ENCODE measurements around the gene SETD2.

DNA sequence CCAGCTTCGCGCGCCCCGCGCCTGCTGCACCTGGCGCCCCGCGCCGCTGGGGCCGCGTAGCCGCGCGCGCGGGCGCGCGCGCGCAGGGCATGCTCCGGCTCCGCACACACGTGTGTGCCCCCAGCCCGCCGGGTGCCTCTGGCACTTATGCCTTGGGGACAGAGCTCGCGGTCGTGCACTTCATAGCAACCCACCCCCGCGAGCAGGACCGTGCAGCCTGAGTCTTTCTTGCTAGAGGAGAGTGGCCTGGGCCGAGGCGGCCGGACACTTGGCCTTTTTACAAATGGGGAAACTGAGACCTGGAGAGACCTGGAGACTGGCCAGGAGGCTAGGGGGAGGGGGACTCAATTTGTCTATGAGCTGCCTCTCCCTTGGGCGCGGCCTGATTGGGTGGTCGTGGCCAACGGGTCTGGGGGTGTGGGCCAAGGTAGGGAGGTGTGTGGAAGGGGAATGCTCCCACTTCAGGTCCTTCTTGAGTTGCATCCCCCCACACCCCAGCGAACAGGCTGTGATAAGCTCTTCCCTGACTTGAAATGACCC, 183.9 kb downstream of the SETD2 start:
- TF ChIP-seq, protein P1, sequence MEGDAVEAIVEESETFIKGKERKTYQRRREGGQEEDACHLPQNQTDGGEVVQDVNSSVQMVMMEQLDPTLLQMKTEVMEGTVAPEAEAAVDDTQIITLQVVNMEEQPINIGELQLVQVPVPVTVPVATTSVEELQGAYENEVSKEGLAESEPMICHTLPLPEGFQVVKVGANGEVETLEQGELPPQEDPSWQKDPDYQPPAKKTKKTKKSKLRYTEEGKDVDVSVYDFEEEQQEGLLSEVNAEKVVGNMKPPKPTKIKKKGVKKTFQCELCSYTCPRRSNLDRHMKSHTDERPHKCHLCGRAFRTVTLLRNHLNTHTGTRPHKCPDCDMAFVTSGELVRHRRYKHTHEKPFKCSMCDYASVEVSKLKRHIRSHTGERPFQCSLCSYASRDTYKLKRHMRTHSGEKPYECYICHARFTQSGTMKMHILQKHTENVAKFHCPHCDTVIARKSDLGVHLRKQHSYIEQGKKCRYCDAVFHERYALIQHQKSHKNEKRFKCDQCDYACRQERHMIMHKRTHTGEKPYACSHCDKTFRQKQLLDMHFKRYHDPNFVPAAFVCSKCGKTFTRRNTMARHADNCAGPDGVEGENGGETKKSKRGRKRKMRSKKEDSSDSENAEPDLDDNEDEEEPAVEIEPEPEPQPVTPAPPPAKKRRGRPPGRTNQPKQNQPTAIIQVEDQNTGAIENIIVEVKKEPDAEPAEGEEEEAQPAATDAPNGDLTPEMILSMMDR (conservative IDR thresholded peaks at IDR 0.05; ENCODE audit: low read length) = no peak
- TF ChIP-seq EZH2phosphoT487 (IDR thresholded peaks at IDR 0.05; ENCODE audit: borderline replicate concordance, low read depth, low read length) = no peak
